ENCODE results near the gene TLL1. TPM values are rescaled to one million over a fixed set of nuclear protein-coding genes. Genes with fewer than 3 reads are reported as not detected.

Gene TLL1
- polyA plus RNA-seq, 1 donor, result 2.0 TPM

- no peak for DNase-seq
Observed at GRCh38 chr4:165879641-165880040, 6.6 kb downstream of the TLL1 start.

- no peak for DNase-seq
Observed at GRCh38 chr4:165894159-165894558, 21.1 kb downstream of the TLL1 start.

- DNase-seq, result no peak
Observed at GRCh38 chr4:165905405-165906027, 32.5 kb downstream of the TLL1 start.

GRCh38 chr4:165906272-165906671 is 33.2 kb downstream of the TLL1 start:
- DNase-seq, result no peak

GRCh38 chr4:165909947-165910346 is 36.9 kb downstream of the TLL1 start:
- DNase-seq, result no peak

GRCh38 chr4:165915215-165915614 is 42.2 kb downstream of the TLL1 start:
- no peak for DNase-seq

GRCh38 chr4:165921546-165921945 is 48.5 kb downstream of the TLL1 start:
- DNase-seq, result no peak

- DNase-seq, result no peak
Observed at GRCh38 chr4:165922747-165923146, 49.7 kb downstream of the TLL1 start.

- DNase-seq, result no peak
Observed at GRCh38 chr4:165926307-165926706, 53.3 kb downstream of the TLL1 start.

- DNase-seq, result no peak
Observed at GRCh38 chr4:165927366-165927765, 54.3 kb downstream of the TLL1 start.

GRCh38 chr4:165927815-165928214 is 54.8 kb downstream of the TLL1 start:
- DNase-seq, result no peak

- no peak for DNase-seq
Observed at GRCh38 chr4:165928601-165929000, 55.6 kb downstream of the TLL1 start.

GRCh38 chr4:165929662-165930061 is 56.6 kb downstream of the TLL1 start:
- no peak for DNase-seq

- no peak for DNase-seq
Observed at GRCh38 chr4:165931741-165932140, 58.7 kb downstream of the TLL1 start.

GRCh38 chr4:165944900-165945299 is 71.9 kb downstream of the TLL1 start:
- no peak for DNase-seq

- DNase-seq, result no peak
Observed at GRCh38 chr4:165945991-165946390, 73.0 kb downstream of the TLL1 start.

GRCh38 chr4:165947019-165947418 is 74.0 kb downstream of the TLL1 start:
- DNase-seq, result no peak

- no peak for DNase-seq
Observed at GRCh38 chr4:165953181-165953580, 80.1 kb downstream of the TLL1 start.

- no peak for DNase-seq
Observed at GRCh38 chr4:165963621-165964020, 90.6 kb downstream of the TLL1 start.

GRCh38 chr4:165964591-165964990 is 91.6 kb downstream of the TLL1 start:
- no peak for DNase-seq

- no peak for DNase-seq
Observed at GRCh38 chr4:165965503-165965902, 92.5 kb downstream of the TLL1 start.

GRCh38 chr4:165966833-165967232 is 93.8 kb downstream of the TLL1 start:
- DNase-seq, result no peak

GRCh38 chr4:165967486-165967885 is 94.4 kb downstream of the TLL1 start:
- DNase-seq, result no peak

GRCh38 chr4:165970703-165971420 is 97.8 kb downstream of the TLL1 start:
- DNase-seq, result no peak

Measured in left kidney (tissue), 2 donors.